B cell (primary cell): ENCODE measurements around the gene CCT6B. TPM values are rescaled to one million over a fixed set of nuclear protein-coding genes. Genes with fewer than 3 reads are reported as not detected.

ENCODE experiments used
- ATAC-seq: fragments of 200-7000 bp; cut with Tn5 transposase; one replicate; pipeline ENCODE4 v1.10.0; 2021; ENCODE audit warnings: low read depth, mild to moderate bottlenecking, moderate number of reproducible peaks, moderate library complexity
- CTCF ChIA-PET: fragments of 350-600 bp; sonication (Branson Sonifier 250); formaldehyde crosslinking; loops from one replicate; lab custom pipeline; 2021; ENCODE audit warnings: antibody characterized with exemption, inconsistent platforms; lab: Charles Lee
- POLR2A ChIA-PET: fragments of 350-600 bp; sonication (Branson Sonifier 250); formaldehyde crosslinking; loops from one replicate; lab custom pipeline; 2021; ENCODE audit warnings: antibody characterized with exemption; lab: Charles Lee
- DNase-seq: peaks from one replicate; pipeline ENCODE4 v3.0.0; 2013
- H2AFZ ChIP-seq: 2 replicates; pipeline ENCODE4 v1.6.1; 2012; ENCODE audit warnings: mild to moderate bottlenecking, low read depth, low read length; ENCODE audit not compliant: insufficient read depth, poor library complexity, severe bottlenecking
- H3K27ac ChIP-seq, 2 donors: 1 replicate in 1 of 2; 2 replicates in 1 of 2; pipeline ENCODE4 v1.5.1; 2012 to 2013; ENCODE audit warnings: low read length in 2 of 2, mild to moderate bottlenecking in 2 of 2, moderate library complexity in 1 of 2
- H3K27me3 ChIP-seq, 4 experiments: fragments of 200-600 bp in 1 of 4; sonication (generic) in 1 of 4; replicated peaks in 1 of 4; 1 replicate in 2 of 4; 2 replicates in 2 of 4; pipeline versions ENCODE4 v1.6.1 to v1.7.0; 2013 to 2016; ENCODE audit warnings: low read length in 3 of 4, mild to moderate bottlenecking in 2 of 4, mixed read lengths in 1 of 4, moderate library complexity in 1 of 4; ENCODE audit not compliant: insufficient read depth in 4 of 4, control insufficient read depth in 3 of 4; ENCODE audit errors: control extremely low read depth in 1 of 4
- H3K36me3 ChIP-seq, 2 experiments: replicated peaks in 1 of 2; 1 replicate in 1 of 2; 2 replicates in 1 of 2; pipeline versions ENCODE4 v1.6.1 to v1.7.1; 2013; ENCODE audit warnings: low read length in 1 of 2; ENCODE audit not compliant: insufficient read depth in 2 of 2, control insufficient read depth in 1 of 2; ENCODE audit errors: control extremely low read depth in 1 of 2, extremely low read depth in 1 of 2
- H3K4me1 ChIP-seq, 2 donors: fragments of 200-600 bp in 1 of 2; sonication (generic) in 1 of 2; 1 replicate in 1 of 2; 2 replicates in 1 of 2; pipeline versions ENCODE4 v1.5.1 to v1.6.1; 2013 to 2017; ENCODE audit warnings: low read length in 2 of 2; ENCODE audit not compliant: control insufficient read depth in 2 of 2, insufficient read depth in 2 of 2
- H3K4me2 ChIP-seq: replicated peaks from 2 replicates; pipeline ENCODE3; 2012; ENCODE audit warnings: mild to moderate bottlenecking, low read depth, low read length; ENCODE audit not compliant: poor library complexity, severe bottlenecking
- H3K4me3 ChIP-seq, 5 experiments: fragments of 200-600 bp in 1 of 5; sonication (generic) in 1 of 5; 1 replicate in 3 of 5; 2 replicates in 2 of 5; pipeline versions ENCODE4 v1.5.1 to v1.7.0; 2011 to 2016; ENCODE audit warnings: low read length in 4 of 5, mild to moderate bottlenecking in 4 of 5, low read depth in 2 of 5, control low read depth in 1 of 5, moderate library complexity in 1 of 5; ENCODE audit not compliant: insufficient read depth in 1 of 5; ENCODE audit errors: control extremely low read depth in 1 of 5, extremely low read depth in 1 of 5
- H3K79me2 ChIP-seq: fragments of 200-600 bp; sonication (generic); one replicate; pipeline ENCODE4 v1.6.0; 2016; ENCODE audit warnings: low read length; ENCODE audit not compliant: control insufficient read depth, insufficient read depth
- H3K9ac ChIP-seq: fragments of 200-600 bp; sonication (generic); 2 replicates; pipeline ENCODE4 v1.6.1; 2017; ENCODE audit warnings: mild to moderate bottlenecking, low read length, moderate library complexity
- H3K9me3 ChIP-seq, 3 donors: one replicate each; pipeline versions ENCODE4 v1.6.1 to v1.7.1; 2013; ENCODE audit warnings: low read length in 2 of 3; ENCODE audit not compliant: control insufficient read depth in 2 of 3, insufficient read depth in 1 of 3; ENCODE audit errors: control extremely low read depth in 1 of 3
- H4K20me1 ChIP-seq: 2 replicates; pipeline ENCODE4 v1.6.0; 2012; ENCODE audit warnings: mild to moderate bottlenecking, low read length; ENCODE audit not compliant: insufficient read depth, control insufficient read depth, poor library complexity, severe bottlenecking
- H3K27ac Mint-ChIP-seq: one replicate; pipeline ENCODE4 v1.8.0; 2021; ENCODE audit warnings: mixed read lengths
- H3K27me3 Mint-ChIP-seq: one replicate; pipeline ENCODE4 v1.8.0; 2021; ENCODE audit warnings: mixed read lengths
- H3K4me1 Mint-ChIP-seq: one replicate; pipeline ENCODE4 v1.8.0; 2021; ENCODE audit warnings: mixed read lengths
- H3K4me3 Mint-ChIP-seq: one replicate; pipeline ENCODE4 v1.8.0; 2021; ENCODE audit warnings: mixed read lengths
- H3K9me3 Mint-ChIP-seq: one replicate; pipeline ENCODE4 v1.8.0; 2022; ENCODE audit warnings: mixed read lengths; ENCODE audit not compliant: insufficient read depth
- CTCF ChIP-seq: fragments of 200-600 bp; IDR thresholded peaks from one replicate; pipeline ENCODE4 v1.8.0; 2022; ENCODE audit warnings: antibody characterized with exemption, mild to moderate bottlenecking
- EZH2 ChIP-seq: IDR thresholded peaks from 2 replicates; pipeline ENCODE4 v1.6.1; 2012; ENCODE audit warnings: borderline replicate concordance, low read depth, mild to moderate bottlenecking, moderate library complexity, low read length; ENCODE audit not compliant: insufficient read depth, poor library complexity, severe bottlenecking
- WGBS: methylation state at CpG from one replicate; pipeline ENCODE4 v1.1.5; 2013; ENCODE audit warnings: missing lambda C conversion rate; ENCODE audit not compliant: insufficient coverage; 5-methylcytosine and 5-hydroxymethylcytosine counted together
- intact Hi-C: fragments of 100-400 bp; cut with micrococcal nuclease; formaldehyde crosslinking; loops from one replicate; pipeline ENCODE4 v1.10.0; 2022
- polyA plus RNA-seq: library from polyadenylated mRNA; depleted of rRNA; stranded (reverse); fragments of >200 nt; gene quantifications from 2 replicates; pipeline ENCODE4 v1.2.3, GENCODE V29; 2012
- total RNA-seq, 2 donors: library from RNA; stranded (reverse); fragments of 120-200 nt in 1 of 2; gene quantifications; 1 replicate in 1 of 2; 2 replicates in 1 of 2; pipeline versions ENCODE4 v1.2.3 to v1.2.4, GENCODE V29; 2013 to 2022

CCT6B gene
- total and polyA plus RNA-seq, 2 donors (not counting 1 experiment from before 2014, with no cell fraction given) = 0.82 to 2.6 TPM

DNA sequence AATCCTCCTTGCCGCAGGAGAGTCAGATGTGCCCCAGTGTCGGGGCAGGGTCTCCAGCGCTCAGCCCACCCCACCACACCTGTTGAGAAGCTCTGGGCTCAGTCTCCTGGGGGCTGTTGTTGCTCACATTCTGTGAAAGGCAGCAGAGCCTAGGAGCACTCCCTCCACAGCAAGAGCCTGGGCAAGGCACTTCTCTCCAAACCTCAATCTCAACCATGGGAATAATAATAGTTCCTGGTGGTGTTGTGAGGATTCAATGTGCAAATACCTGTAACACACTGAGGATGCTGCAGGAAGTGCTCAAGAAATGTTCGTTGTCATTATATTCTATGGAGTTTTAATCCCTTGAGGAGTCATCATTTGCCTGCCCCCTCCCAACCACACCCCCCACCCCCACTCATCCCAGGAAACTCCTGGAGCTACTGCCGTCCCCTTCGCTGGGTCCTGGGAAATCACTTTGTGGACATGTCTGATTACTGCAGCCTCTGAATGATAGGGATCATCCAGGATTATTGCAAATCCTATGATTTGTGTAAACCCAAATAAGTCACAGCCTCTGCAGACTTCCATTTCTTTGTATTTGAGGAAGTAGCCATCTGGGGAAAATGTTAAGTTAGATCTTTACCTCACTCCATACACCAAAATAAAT is 61.5 kb downstream of the CCT6B start:
- no peak overlapping the region for H3K27ac ChIP-seq
- H3K36me3 ChIP-seq = no peaks in the 10 kb centered on the region
- CTCF ChIA-PET = no interaction called here
- H3K9me3 ChIP-seq = no peaks in the 10 kb centered on the region
- no peak overlapping the region for H3K4me2 ChIP-seq
- POLR2A ChIA-PET = no interaction called here
- TF ChIP-seq CTCF (no peak), EZH2 (no peak)
- no peak overlapping the region for H2AFZ ChIP-seq
- H3K79me2 ChIP-seq = no peaks in the 10 kb centered on the region
- no peaks in the 10 kb centered on the region for H3K4me1 ChIP-seq
- H4K20me1 ChIP-seq = no peaks in the 10 kb centered on the region
- Mint-ChIP-seq H3K27me3 (peaks cover 75% of the 10 kb centered on the region), H3K4me1 (no peaks in the 10 kb centered on the region), H3K27ac (no peak overlapping the region), H3K9me3 (no peaks in the 10 kb centered on the region), H3K4me3 (no peak overlapping the region)
- no peak overlapping the region for H3K9ac ChIP-seq
- peaks cover 0 to 13% (median 2%) of the 10 kb centered on the region in 4 experiments for H3K27me3 ChIP-seq
- no peak overlapping the region for H3K4me3 ChIP-seq
- WGBS = 88% methylated on average over 4 of the region's 6 CpGs
- intact Hi-C loops = no loop called here
- no peak for ATAC-seq
- DNase-seq = no peak

- H2AFZ ChIP-seq = no peak overlapping the region
- no peak for TF ChIP-seq CTCF
- TF ChIP-seq EZH2 = no peak
- no peaks in the 10 kb centered on the region for H3K4me1 ChIP-seq
- WGBS = 44% methylated on average over 2 of the region's 5 CpGs
- no peaks in the 10 kb centered on the region for H3K9me3 Mint-ChIP-seq
- no peak overlapping the region for H3K9ac ChIP-seq
- H3K27me3 ChIP-seq = peaks cover 0 to 24% (median 1%) of the 10 kb centered on the region in 4 experiments
- no peak overlapping the region for H3K4me2 ChIP-seq
- H3K27me3 Mint-ChIP-seq = peaks cover 59% of the 10 kb centered on the region
- no peak overlapping the region for H3K4me3 ChIP-seq
- H3K36me3 ChIP-seq = no peaks in the 10 kb centered on the region
- H3K4me3 Mint-ChIP-seq = no peak overlapping the region
- no peak overlapping the region for H3K27ac ChIP-seq
- ATAC-seq (no peak), DNase-seq (no peak)
- no peaks in the 10 kb centered on the region for H4K20me1 ChIP-seq
- ChIA-PET CTCF (no interaction called here), POLR2A (no interaction called here)
- no peaks in the 10 kb centered on the region for H3K79me2 ChIP-seq
- H3K27ac Mint-ChIP-seq = no peak overlapping the region
- intact Hi-C loops = no loop called here
- no peaks in the 10 kb centered on the region for H3K4me1 Mint-ChIP-seq
- no peaks in the 10 kb centered on the region for H3K9me3 ChIP-seq
Measured at GRCh38 chr17:34895383-34895782, 65.9 kb downstream of the CCT6B start.
